Right kidney (tissue), 9 donors: ENCODE results near the gene RCCD1.
"Not testable (repeated sequence)": the region's sequence is repeated elsewhere in the genome, so short reads cannot be mapped to it uniquely, and the experiment has no call there.

Experiments used
- DNase-seq: peaks from one replicate; pipeline ENCODE4 v3.0.0-alpha.2; 2016
- long read RNA-seq, 8 donors: transcript quantifications; one replicate each; lab custom pipeline, GENCODE V29; 2026

Gene RCCD1, protein sequence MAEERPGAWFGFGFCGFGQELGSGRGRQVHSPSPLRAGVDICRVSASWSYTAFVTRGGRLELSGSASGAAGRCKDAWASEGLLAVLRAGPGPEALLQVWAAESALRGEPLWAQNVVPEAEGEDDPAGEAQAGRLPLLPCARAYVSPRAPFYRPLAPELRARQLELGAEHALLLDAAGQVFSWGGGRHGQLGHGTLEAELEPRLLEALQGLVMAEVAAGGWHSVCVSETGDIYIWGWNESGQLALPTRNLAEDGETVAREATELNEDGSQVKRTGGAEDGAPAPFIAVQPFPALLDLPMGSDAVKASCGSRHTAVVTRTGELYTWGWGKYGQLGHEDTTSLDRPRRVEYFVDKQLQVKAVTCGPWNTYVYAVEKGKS
- long read RNA-seq, donor 1, partial matches to known transcripts = 0 of 2 reads
- long read RNA-seq, donor 1, other reads (novel, unspliced or antisense) = 0 of 2 reads
- long read RNA-seq, donor 2 = 0 reads
- long read RNA-seq, donor 3 = 0 reads
- long read RNA-seq, donor 4 = 0 reads
- long read RNA-seq, donor 5, partial matches to known transcripts = 13 of 14 reads
- long read RNA-seq, donor 5, other reads (novel, unspliced or antisense) = 0 of 14 reads
- long read RNA-seq, donor 6, partial matches to known transcripts = 7 of 9 reads
- long read RNA-seq, donor 6, other reads (novel, unspliced or antisense) = 0 of 9 reads
- long read RNA-seq, donor 7 = 0 reads
- long read RNA-seq, donor 8, partial matches to known transcripts = 6 of 9 reads
- long read RNA-seq, donor 8, other reads (novel, unspliced or antisense) = 0 of 9 reads

DNA sequence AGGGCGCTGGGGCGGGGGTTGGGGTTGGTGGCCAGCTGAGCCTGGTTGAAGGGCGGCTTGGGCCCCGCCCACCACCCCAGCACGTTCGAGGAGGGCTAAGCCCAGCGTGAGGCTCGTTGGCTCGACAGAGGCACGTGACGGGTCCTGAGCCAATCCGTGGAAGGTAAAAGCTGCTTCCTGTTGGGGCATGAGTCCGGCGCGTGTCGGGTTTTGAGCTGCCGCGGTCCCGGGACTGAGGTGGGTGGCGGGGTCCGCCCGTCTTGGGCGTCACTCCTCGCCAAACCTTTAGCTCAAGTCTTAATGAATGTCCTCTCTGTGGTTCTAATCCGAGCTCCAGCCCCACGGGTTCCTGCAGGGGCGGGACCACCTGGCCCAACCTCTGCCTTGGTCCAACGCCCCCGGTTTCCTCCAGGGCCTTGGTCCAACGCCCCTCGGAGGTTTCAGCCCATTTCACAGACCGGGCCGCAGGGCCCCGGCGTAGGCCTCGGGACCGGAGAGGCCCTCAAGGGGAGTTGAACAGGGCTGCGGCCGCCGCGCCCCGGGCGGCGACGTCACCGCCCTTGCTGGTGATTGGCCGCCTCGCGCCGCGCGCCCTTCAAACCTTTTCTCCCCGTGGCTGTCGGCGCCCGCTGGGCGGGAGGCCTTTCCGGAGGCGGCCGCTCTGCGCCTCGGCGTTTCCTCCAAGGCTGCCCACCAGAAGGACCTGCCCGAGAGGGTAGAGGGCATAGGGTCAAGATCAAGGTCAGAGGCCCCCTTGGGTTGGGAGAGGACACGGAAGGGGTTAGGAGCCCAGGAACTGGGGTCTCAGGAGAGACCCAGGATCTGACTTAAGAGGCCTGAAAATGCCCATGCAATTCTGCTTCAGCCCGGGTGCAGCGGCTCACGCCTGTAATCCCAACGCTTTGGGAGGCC lies at the start of gene RCCD1:
RCCD1 (plus strand) TSS at position 173 of the 912 bp plus-strand sequence. CDS start 1,851 bp downstream, outside the sequence.
- DNase-seq = peak; percentile 94

DNA sequence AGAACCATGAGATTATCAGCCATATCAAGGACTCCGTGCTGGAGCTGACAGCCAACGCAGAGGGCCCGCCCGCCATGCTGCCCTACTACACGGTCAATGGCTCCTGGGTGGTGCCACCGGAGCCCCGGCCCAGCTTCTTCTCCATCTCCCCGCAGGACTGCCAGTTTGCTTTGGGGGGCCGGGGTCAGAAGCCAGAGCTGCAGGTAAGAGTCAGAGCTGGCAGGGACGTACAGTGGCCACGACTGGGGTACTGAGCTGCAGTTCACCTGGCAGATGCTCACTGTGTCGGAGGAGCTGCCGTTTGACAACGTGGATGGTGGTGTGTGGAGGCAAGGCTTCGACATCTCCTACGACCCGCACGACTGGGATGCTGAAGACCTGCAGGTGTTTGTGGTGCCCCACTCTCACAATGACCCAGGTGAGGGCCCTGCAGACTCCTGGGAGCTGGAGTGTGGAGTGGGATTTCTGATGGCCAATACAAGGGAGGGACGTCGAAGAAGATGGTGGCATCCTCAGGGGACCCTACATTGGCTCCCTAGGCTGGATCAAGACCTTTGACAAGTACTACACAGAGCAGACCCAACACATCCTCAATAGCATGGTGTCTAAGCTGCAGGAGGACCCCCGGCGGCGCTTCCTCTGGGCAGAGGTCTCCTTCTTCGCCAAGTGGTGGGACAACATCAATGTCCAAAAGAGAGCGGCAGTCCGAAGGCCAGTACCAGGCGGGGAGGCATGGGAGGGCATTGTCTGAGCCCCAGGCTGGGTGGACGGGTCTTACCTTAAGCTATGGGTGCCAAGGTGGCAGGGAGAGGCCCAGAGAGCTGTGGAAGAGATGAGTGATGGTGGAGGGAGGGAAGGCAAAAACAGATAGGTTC lies 49.1 kb upstream of the RCCD1 start:
- DNase-seq = no peak

DNA sequence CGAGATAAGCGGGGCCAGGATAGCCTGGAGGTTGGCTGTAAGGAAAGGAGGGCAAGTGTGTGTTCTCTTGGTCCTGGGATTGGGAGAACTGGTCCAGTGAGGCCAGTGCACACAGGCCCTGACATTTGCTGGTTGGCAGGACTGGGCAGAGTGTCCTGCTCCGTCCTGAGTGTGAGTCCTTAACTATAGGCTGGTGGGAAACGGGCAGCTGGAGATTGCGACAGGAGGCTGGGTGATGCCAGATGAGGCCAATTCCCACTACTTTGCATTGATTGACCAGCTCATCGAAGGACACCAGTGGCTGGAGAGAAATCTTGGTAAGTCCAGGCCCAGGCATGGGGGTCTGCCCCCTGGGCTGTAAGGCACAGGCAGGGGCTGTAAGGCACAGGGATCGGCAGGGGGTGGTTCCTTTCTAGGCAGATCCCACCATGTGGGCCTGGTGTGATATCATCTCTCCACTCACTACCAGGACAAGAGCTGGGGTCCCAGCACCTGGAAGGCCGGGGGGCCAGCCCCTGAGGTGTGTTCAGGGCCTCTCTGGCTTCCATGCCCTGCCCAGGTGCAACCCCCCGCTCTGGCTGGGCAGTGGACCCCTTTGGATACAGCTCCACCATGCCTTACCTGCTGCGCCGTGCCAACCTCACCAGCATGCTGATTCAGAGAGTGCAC lies 48.4 kb upstream of the RCCD1 start:
- no peak for DNase-seq

DNA sequence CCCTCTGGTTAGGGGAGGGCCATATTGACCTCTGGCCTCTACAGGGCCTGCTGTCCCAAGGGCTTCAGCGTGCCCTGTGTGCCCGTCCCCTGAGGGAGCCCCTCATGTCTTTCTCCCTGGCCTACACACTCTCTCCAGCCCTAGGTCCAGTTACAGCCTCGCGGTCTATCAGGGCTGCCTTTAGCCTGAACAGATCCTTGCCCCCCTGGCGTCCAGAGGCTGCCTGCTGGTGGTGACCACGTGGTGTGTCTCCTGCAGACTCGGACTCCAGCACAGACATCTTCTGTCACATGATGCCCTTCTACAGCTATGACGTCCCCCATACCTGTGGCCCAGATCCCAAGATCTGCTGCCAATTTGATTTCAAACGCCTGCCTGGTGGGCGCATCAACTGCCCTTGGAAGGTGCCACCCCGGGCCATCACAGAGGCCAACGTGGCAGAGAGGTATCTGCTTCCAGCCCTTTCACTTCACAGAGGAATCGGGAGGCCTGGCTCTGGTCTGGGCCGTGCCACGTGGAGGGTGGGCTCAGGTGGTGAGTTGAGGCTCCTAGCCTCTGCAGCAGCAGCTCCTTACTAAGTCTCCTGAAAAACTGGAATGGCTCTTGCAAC lies 47.5 kb upstream of the RCCD1 start:
- no peak for DNase-seq

DNA sequence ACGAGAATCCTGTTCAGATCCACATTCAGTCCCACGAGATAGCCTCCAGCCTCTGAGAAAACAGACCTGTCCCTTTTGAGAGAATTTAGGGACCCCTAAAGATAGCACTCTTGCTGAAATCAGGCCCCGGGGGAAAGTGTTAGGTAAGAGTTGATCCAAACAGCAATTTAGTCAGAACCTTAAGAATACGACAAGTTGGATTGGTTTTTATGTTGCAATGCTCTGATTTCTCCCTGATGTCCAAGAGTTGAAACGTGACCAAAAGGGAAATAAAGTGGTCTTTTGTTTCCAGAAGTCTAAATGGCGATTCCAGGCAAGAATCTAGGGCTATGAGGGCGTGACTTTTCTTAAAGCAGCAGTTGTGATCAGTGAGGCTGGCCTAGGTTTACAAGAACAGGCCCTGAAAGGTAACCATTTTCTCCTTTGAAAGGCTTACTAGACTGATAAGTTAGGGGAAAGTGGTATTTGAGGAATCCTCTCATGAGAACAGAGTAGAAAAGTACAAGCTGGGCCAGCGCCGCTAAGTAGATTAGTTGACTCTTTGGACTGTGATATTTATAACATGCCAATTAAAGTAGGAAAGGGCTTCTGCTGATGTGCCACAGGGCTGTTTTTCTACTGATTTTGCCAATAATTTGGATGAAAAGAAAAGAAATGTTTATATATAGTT lies 46.7 kb upstream of the RCCD1 start:
- no peak for DNase-seq

DNA sequence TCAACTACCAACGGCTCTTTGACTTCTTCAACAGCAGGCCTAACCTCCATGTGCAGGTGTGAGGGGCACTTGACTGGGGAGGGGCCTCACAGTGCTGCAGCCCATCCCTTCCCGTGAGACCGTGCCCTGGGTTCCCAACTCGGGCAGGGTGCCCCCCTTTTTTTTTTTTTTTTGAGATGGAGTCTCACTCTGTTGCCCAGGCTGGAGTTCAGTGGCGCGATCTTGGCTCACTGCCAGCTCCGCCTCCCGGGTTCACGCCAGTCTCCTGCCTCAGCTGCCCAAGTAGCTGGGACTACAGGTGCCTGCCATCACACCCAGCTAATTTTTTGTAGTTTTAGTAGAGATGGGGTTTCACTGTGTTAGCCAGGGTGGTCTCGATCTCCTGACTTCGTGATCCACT lies 45.2 kb upstream of the RCCD1 start:
- not testable (repeated sequence) for DNase-seq

DNA sequence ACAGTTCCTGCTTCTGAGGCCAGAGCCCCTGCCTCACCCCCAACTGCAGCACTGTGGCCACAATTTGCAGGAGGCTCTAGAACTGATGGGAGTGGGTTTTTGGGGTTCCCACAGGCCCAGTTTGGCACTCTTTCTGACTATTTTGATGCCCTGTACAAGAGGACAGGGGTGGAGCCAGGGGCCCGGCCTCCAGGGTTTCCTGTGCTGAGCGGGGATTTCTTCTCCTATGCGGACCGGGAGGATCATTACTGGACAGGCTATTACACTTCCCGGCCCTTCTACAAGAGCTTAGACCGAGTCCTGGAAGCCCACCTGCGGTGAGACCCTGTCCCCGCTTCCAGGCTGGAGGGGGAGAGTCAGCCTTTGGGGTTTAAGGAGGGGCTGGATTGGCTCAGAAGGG lies 44.7 kb upstream of the RCCD1 start:
- no peak for DNase-seq

DNA sequence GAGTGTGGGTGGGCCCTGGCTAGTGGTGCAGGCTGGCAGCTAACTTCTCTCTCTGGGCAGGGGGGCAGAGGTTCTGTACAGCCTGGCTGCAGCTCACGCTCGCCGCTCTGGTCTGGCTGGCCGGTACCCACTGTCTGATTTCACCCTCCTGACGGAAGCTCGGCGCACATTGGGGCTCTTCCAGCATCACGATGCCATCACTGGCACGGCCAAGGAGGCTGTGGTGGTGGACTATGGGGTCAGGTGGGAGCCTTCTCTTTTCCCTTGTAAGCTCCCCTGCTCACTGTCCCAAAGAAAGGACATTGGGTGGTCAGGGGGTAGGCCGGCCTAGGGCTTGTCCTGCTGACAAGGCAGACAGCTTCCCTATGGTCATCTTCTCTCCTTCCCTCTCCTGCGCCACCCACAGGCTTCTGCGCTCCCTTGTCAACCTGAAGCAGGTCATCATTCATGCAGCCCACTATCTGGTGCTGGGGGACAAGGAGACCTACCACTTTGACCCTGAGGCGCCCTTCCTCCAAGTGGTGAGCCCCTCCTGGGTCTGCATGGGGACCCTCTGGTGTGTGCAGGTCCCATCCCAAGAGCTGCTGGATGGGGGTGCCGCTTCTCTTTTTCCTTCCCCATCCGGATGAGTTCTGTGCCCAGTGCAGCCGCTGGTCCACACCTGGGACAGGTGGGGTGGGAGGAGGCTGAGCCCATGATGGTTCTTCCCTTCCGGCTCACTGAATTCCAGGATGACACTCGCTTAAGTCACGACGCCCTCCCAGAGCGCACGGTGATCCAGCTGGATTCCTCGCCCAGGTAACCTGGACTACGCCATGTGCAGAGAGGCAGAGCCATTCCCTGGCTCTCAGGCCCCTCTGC lies 44.0 kb upstream of the RCCD1 start:
- no peak for DNase-seq

DNA sequence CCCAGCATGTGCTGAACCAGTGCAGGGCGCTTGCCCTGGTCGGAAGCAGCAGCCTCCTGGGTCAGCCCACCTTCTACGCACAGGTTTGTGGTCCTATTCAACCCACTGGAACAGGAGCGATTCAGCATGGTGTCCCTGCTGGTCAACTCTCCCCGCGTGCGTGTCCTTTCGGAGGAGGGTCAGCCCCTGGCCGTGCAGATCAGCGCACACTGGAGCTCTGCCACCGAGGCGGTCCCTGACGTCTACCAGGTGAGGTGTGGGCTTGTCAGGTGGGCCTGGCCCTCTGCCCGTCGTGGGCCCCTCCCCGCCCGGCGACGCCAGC lies 43.4 kb upstream of the RCCD1 start:
- no peak for DNase-seq

DNA sequence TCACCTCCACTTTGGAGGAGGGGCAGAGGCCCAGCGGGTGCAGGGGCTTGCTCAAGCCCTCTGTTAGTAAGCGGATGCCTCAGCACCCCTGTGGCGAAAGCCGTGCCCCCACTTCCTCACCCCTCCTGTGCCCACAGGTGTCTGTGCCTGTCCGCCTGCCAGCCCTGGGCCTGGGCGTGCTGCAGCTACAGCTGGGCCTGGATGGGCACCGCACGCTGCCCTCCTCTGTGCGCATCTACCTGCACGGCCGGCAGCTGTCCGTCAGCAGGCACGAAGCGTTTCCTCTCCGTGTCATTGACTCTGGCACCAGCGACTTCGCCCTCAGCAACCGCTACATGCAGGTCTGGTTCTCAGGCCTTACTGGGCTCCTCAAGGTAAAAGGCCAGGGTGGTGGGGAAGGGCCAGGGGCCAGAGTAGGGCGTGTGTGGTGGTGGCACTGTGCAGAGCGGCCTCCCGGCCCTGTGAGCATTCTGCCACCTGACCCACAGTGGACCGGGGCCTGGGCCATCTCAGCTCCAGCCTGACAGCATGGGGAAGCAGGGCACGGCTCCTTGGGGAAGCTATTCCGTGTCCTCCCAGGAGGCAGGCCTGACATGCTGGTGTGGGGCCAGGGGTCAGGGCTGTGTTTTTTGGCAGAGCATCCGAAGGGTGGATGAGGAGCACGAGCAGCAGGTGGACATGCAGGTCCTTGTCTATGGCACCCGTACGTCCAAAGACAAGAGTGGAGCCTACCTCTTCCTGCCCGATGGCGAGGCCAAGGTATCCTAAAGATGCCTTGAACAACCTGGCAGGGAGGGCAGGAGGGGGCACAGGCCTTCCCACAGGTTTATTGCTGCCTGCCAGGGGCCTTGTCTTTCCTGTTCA lies 42.5 kb upstream of the RCCD1 start:
- DNase-seq = no peak

DNA sequence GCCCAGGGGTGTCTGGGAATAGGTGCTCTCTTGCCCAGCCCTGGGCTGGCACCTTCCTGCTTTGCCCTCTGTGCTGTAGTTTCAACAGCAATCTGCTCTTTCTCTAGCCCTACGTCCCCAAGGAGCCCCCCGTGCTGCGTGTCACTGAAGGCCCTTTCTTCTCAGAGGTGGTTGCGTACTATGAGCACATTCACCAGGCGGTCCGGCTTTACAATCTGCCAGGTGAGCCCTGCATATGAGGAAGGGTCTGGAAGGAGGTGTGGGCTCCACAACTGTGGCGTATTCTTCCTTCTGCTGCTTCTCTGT lies 42.0 kb upstream of the RCCD1 start:
- no peak for DNase-seq

DNA sequence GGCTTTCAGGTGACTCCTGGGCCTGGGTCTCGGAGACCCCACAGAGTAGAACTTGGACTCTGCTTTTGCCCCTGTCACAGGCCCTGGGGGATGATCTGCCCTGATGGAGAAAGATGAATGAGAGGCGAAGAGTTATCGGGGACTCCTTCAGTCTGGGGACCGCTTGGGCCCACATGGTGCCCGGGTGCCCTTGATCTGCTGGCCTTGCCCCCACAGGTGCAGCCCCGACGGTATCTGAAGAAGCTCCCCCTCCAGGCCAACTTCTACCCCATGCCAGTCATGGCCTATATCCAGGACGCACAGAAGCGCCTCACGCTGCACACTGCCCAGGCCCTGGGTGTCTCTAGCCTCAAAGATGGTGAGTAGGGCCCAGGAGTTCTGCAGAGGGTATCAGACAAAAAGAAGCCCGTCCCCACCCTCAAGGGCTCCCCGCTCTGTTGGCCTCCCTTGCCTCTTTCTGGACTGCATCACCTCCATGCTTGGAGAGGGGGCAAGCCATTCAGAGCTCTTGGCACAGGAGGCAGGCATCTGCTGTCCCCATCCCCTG lies 41.2 kb upstream of the RCCD1 start:
- DNase-seq = no peak

DNA sequence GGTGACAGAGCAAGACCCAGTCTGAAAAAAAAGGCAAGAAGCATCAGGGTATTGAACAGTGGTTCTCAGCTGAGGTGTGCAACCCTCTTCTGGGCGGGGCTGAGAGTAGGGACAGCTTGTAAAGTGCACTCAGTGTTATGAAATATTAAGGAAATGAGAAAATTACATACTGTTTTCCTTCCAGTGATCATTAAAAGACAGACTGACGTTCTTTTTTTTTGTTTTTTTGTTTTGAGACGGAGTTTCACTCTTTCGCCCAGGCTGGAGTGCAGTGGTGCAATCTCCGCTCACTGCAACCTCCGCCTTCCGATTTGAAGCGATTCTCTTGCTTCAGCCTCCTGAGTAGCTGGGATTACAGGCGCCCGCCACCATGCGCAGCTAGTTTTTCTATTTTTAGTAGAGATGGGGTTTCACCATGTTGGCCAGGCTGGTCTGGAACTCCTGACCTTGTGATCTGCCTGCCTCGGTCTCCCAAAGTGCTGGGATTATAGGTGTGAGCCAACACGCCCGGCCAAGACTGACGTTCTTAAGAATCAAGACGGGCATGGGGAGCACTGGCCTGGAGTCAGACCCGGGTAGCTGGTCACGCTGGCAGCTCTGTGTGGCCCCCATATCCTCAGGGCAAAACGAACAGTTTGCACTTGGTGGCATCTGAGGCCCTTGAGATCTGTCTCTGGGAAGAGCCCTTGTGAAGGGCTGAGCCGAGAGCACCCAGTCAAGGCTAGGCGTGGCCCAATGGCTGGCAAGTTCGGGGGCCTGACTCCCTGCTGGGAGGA lies 40.2 kb upstream of the RCCD1 start:
- DNase-seq = no peak

DNA sequence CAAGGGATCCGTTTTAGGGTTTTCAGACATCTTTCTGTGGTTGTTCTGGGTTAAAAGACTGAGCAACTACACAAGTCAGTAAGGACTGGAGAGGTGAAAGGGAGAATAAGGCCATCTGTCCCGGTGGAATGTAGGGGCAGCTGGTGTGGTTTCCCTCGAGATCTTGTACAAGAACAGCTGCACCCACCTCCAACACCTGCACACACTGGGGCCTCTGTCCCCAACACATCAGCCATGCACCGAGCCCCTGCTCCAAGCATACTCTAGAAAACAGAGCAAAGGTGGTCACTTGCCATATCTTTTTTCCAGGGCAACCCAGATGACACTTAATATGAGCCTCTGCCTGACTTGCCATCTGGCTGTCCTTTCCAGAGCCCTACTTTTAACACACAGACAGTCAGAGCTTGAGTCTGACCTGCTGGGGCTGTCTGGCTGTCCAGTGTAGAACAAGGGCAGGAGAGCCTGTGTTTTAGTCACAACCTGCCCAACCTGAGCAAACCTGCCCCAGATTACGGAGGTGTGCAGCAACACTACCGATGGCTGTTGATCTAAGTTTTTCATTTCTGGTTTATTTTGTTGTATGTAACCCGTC lies 39.4 kb upstream of the RCCD1 start:
- DNase-seq = no peak

DNA sequence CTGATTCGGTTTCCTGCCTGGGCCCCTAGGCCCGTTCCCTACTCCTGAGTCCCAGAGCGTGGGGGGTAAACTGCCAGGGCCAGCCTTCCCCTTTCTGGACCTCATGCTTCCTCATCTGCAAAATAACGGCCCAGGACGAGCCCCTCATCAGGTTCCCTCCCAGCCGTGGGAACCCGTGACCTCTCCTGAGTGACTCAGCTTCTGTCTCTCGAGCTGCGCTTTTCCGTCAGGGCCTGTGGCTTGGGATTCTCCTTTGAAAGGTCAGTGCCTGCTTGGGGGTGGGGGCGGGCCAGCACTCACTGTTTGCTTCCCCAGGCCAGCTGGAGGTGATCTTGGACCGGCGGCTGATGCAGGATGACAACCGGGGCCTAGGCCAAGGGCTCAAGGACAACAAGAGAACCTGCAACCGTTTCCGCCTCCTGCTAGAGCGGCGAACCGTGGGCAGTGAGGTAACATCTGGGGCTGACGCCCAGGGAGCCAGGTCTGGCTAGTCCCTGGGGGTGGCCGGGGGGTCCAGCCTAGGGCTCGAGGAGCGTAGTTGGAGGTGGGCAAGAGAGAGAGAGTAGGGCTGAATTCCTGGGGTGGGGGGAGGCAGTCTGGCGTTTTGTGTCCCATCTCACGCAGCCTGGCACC lies 38.8 kb upstream of the RCCD1 start:
- DNase-seq = no peak

DNA sequence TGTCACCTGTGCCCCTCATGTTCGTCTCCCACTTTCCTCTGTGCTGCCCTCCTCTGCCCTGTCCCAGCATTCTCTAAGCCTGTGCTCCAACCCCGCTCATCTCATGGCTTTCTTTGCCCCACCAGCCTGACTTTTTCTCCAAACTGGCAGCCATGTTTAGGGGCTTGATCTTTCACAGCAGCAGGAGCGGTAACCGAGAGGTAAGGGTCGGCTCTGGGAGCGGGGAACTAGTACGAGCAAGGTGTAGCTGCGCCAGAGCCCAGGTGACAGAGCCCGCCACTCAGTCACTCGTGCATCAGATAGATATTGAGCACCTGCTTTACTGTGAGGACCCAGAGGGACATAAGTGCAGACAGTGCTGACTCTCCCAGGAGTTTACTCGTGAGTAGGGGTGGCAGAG lies 38.2 kb upstream of the RCCD1 start:
- no peak for DNase-seq
